ENCODE data around the gene SLC10A3. TPM values are rescaled to one million over a fixed set of nuclear protein-coding genes. Genes with fewer than 3 reads are reported as not detected.
"Not testable (repeated sequence)": the region's sequence is repeated elsewhere in the genome, so short reads cannot be mapped to it uniquely, and the experiment has no call there.

The SLC10A3 gene
- total RNA-seq, 1 donor from 2014 or later, result 3.1 TPM

DNA sequence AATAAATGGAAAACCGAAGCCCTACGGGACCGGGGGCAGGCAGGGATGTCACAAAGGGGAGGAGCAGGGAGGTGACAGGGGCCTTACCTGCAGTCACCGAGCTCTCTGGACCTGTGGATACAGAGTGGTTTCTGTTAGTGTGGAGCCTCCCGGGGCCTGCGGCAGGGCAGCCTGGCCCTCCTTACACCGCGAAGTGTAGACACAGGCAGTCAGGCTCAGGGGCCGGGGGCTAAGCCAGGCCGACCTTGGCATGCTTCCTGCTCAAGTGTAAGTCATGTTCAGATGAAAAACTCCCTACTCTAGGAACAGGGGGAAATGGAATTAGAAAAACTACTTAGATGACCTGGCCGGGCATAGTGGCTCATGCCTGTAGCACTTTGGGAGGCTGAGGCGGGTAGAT lies 21.3 kb upstream of the SLC10A3 start:
- no peak overlapping the region for H3K4me3 ChIP-seq (ENCODE audit: low read length in 3 of 3)
- no peaks in the 10 kb centered on the region for H3K27me3 ChIP-seq (ENCODE audit: control insufficient read depth in 3 of 3, insufficient read depth in 3 of 3, low read length in 3 of 3)
- H3K9ac ChIP-seq (ENCODE audit: low read depth in 1 of 3, low read length in 3 of 3), result no peak overlapping the region
- H3K36me3 ChIP-seq (ENCODE audit: control insufficient read depth in 3 of 3, insufficient read depth in 3 of 3, low read length in 3 of 3), result peaks cover 6 to 11% (median 11%) of the 10 kb centered on the region in 3 donors
- no peak overlapping the region for H3K27ac ChIP-seq (ENCODE audit: low read depth, low read length)
- peaks cover 6 to 7% (median 6%) of the 10 kb centered on the region in 3 donors for H3K4me1 ChIP-seq (ENCODE audit: control insufficient read depth in 3 of 3, insufficient read depth in 3 of 3, low read length in 3 of 3)
- H3K9me3 ChIP-seq (ENCODE audit: control insufficient read depth in 3 of 3, low read length in 3 of 3), result no peaks in the 10 kb centered on the region

DNA sequence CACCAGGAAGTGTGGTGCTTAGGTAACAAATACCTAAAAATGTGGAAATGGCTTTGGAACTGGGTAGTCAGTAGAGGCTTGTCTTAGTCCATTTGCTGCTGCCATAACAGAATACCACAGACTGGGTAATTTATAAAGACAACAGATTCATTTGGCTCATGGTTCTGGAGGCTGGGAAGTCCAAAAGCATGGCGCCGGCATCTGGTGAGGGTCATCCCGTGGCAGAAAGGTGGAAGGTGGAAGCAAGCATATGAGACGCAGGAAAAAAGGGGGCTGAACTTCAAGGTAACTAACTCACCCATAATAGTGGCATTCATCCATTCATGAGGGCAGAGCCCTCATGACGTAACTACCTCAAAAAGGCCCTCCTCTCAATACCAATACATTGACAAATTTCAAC lies 19.0 kb upstream of the SLC10A3 start:
- Histone ChIP-seq H3K9me3 (ENCODE audit: control insufficient read depth in 3 of 3, low read length in 3 of 3) (no peaks in the 10 kb centered on the region), H3K4me3 (ENCODE audit: low read length in 3 of 3) (no peak overlapping the region), H3K27me3 (ENCODE audit: control insufficient read depth in 3 of 3, insufficient read depth in 3 of 3, low read length in 3 of 3) (no peaks in the 10 kb centered on the region), H3K4me1 (ENCODE audit: control insufficient read depth in 3 of 3, insufficient read depth in 3 of 3, low read length in 3 of 3) (no peaks in the 10 kb centered on the region), H3K9ac (ENCODE audit: low read depth in 1 of 3, low read length in 3 of 3) (no peak overlapping the region), H3K27ac (ENCODE audit: low read depth, low read length) (no peak overlapping the region), H3K36me3 (ENCODE audit: control insufficient read depth in 3 of 3, insufficient read depth in 3 of 3, low read length in 3 of 3) (peaks cover 12 to 19% (median 19%) of the 10 kb centered on the region in 3 donors)

DNA sequence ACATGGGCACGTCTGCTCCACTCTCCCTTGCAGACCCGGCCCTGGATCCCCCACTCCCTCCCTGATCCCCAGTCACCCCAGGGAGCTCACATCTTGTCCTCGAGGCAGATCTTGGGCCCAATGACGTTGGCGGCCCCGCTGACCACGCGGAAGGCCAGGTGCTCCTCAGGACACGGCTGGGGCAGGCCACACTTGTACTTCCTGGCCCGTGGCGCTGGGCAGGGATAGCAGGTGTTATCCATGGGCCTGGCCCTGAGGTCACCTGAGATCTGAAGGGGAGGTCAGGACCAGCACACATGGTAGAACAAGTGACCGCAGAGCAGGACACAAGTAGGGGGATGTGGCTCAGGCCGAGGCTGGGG lies 17.9 kb upstream of the SLC10A3 start:
- Histone ChIP-seq H3K4me3 (ENCODE audit: low read length in 3 of 3) (no peak overlapping the region), H3K27me3 (ENCODE audit: control insufficient read depth in 3 of 3, insufficient read depth in 3 of 3, low read length in 3 of 3) (no peaks in the 10 kb centered on the region), H3K27ac (ENCODE audit: low read depth, low read length) (no peak overlapping the region), H3K9me3 (ENCODE audit: control insufficient read depth in 3 of 3, low read length in 3 of 3) (no peaks in the 10 kb centered on the region), H3K4me1 (ENCODE audit: control insufficient read depth in 3 of 3, insufficient read depth in 3 of 3, low read length in 3 of 3) (no peaks in the 10 kb centered on the region), H3K36me3 (ENCODE audit: control insufficient read depth in 3 of 3, insufficient read depth in 3 of 3, low read length in 3 of 3) (peaks cover 12 to 19% (median 19%) of the 10 kb centered on the region in 3 donors), H3K9ac (ENCODE audit: low read depth in 1 of 3, low read length in 3 of 3) (no peak overlapping the region)

DNA sequence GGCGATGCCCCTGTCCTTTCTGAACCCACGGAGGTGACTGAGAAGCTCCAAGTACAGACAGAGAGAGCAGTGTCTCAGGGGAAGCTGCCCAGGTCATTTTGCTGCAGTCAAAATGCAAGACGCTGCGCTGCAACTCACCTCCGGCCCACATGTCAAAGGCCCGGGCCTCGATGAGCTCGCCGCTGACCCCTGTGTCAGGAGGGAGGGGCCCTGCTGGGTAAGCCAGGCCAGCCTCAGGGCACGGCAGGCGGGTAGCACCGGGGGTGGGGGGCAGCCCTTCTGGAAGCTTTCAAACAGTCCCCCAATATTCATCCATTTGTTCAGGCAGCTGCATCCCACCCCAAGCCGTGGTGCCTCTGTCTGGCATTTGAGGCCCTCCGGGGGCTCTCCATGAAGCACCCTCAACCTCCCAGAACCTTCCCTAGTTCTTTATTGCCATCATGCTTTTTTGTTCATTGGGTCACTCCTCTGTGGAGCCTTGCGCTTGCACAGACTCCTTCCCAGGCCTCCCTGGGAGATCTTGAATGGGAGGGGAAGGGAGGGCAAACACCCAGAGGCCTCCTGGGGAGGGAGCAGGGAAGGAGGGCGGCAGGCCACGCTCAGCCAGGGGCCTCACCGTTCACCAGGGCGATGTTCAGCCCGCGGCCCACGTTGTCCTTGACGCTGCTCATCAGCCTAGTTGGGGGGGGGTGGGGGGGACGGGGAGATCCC lies 17.4 kb upstream of the SLC10A3 start:
- H3K9me3 ChIP-seq (ENCODE audit: control insufficient read depth in 3 of 3, low read length in 3 of 3), result no peaks in the 10 kb centered on the region
- no peak overlapping the region for H3K27ac ChIP-seq (ENCODE audit: low read depth, low read length)
- no peak overlapping the region for H3K9ac ChIP-seq (ENCODE audit: low read depth in 1 of 3, low read length in 3 of 3)
- H3K4me3 ChIP-seq (ENCODE audit: low read length in 3 of 3), result no peak overlapping the region
- peaks cover 12 to 19% (median 19%) of the 10 kb centered on the region in 3 donors for H3K36me3 ChIP-seq (ENCODE audit: control insufficient read depth in 3 of 3, insufficient read depth in 3 of 3, low read length in 3 of 3)
- H3K27me3 ChIP-seq (ENCODE audit: control insufficient read depth in 3 of 3, insufficient read depth in 3 of 3, low read length in 3 of 3), result peaks cover 0 to under 1% (median 0%) of the 10 kb centered on the region in 3 donors
- no peaks in the 10 kb centered on the region for H3K4me1 ChIP-seq (ENCODE audit: control insufficient read depth in 3 of 3, insufficient read depth in 3 of 3, low read length in 3 of 3)

DNA sequence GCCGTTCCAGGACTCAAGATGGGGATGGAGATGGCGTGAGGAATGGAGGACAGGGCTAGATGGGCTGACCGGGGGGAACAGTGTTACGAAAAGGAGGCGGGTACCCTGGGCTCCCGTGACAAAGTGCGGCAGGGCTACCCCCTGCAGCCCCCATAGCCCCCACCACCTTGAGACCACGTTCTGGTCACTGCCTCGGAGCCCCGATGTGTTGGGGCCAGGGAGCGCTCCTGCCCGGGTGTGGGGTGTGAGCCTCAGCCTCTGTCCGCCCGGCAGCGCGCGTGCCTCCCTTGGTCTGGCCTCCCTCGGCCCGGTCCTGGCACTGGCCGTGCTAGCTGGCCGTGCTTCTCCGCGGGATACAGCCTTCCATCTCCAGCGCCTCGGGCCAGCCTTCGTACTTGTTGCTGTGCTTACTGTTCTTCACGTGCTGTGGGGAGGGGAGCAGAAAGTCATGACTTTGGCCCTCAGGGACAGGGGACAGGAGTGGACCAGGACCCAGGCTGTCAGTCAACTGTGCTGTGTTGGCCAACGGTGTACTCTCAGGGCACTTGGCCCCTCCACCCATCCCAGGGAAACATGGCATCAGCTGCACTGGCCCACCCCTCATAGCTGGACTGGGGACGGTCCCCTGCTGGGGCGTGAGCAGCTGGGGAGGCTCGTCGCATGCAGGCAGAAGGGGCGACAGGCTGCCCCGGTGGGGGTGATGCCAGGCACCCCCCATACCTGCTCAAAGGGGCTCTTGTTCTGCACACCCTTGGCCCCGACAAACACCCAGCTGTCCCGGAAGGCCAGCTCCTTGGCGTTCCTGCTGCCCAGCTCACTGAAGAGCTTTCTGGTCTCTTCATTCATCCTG lies 16.3 kb upstream of the SLC10A3 start:
- H3K36me3 ChIP-seq (ENCODE audit: control insufficient read depth in 3 of 3, insufficient read depth in 3 of 3, low read length in 3 of 3), result peaks cover 12 to 19% (median 19%) of the 10 kb centered on the region in 3 donors
- H3K4me3 ChIP-seq (ENCODE audit: low read length in 3 of 3), result no peak overlapping the region

DNA sequence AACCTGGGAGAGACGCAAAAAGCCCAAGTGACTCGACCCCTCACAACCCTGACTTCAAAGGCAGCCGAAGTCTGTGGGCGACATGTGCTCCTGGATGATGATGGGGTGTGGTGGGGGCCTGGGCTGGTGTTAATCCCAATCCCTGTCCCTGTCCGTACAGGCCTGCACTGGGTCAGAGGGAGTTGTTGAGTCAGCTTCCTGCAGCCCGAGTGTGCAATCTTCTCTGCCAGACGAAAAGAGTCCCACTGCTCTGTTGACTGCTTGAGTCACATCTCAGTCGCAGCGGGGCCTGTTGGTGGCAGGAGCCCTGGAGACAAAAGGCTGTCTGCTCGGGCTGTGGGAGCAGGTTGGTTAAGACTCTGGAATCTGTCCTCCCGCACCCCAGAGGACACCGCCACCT lies 15.3 kb upstream of the SLC10A3 start:
- Histone ChIP-seq H3K4me1 (ENCODE audit: control insufficient read depth in 3 of 3, insufficient read depth in 3 of 3, low read length in 3 of 3) (no peaks in the 10 kb centered on the region), H3K9ac (ENCODE audit: low read depth in 1 of 3, low read length in 3 of 3) (no peak overlapping the region)

More for the DNA sequence above, 16.3 kb upstream of the SLC10A3 start:
- H3K9me3 ChIP-seq (ENCODE audit: control insufficient read depth in 3 of 3, low read length in 3 of 3), result no peaks in the 10 kb centered on the region
- H3K27ac ChIP-seq (ENCODE audit: low read depth, low read length), result no peak overlapping the region
- H3K27me3 ChIP-seq (ENCODE audit: control insufficient read depth in 3 of 3, insufficient read depth in 3 of 3, low read length in 3 of 3), result peaks cover 0 to 4% (median 0%) of the 10 kb centered on the region in 3 donors
- H3K9ac ChIP-seq (ENCODE audit: low read depth in 1 of 3, low read length in 3 of 3), result no peak overlapping the region
- no peaks in the 10 kb centered on the region for H3K4me1 ChIP-seq (ENCODE audit: control insufficient read depth in 3 of 3, insufficient read depth in 3 of 3, low read length in 3 of 3)

DNA sequence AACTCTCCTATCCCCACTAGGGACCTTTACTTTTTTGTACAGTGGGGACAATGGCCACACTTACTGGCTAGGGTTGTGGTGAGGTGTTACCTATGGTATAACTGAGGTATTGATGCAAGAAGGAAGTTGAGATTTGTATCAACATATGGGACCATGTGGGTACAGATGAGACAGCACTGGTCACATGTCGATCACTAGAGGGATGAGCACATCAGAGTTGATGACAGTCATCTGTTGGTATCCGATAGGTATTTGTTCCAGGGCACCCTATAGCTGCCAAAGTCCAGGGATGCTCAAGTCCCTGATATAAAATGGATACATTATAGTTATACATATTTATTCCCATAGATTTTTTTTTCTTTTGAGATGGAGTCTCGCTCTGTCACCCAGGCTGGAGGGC lies 12.6 kb upstream of the SLC10A3 start:
- Histone ChIP-seq H3K4me1 (ENCODE audit: control insufficient read depth in 3 of 3, insufficient read depth in 3 of 3, low read length in 3 of 3) (no peaks in the 10 kb centered on the region), H3K27me3 (ENCODE audit: control insufficient read depth in 3 of 3, insufficient read depth in 3 of 3, low read length in 3 of 3) (peaks cover 0 to 4% (median 0%) of the 10 kb centered on the region in 3 donors), H3K36me3 (ENCODE audit: control insufficient read depth in 3 of 3, insufficient read depth in 3 of 3, low read length in 3 of 3) (peaks cover 8 to 11% (median 10%) of the 10 kb centered on the region in 3 donors), H3K9ac (ENCODE audit: low read depth in 1 of 3, low read length in 3 of 3) (no peak overlapping the region), H3K9me3 (ENCODE audit: control insufficient read depth in 3 of 3, low read length in 3 of 3) (no peaks in the 10 kb centered on the region), H3K27ac (ENCODE audit: low read depth, low read length) (no peak overlapping the region), H3K4me3 (ENCODE audit: low read length in 3 of 3) (no peak overlapping the region)

More for the DNA sequence above, 15.3 kb upstream of the SLC10A3 start:
- Histone ChIP-seq H3K27me3 (ENCODE audit: control insufficient read depth in 3 of 3, insufficient read depth in 3 of 3, low read length in 3 of 3) (peaks cover 0 to 4% (median 0%) of the 10 kb centered on the region in 3 donors), H3K4me3 (ENCODE audit: low read length in 3 of 3) (no peak overlapping the region), H3K36me3 (ENCODE audit: control insufficient read depth in 3 of 3, insufficient read depth in 3 of 3, low read length in 3 of 3) (peaks cover 12 to 19% (median 19%) of the 10 kb centered on the region in 3 donors), H3K27ac (ENCODE audit: low read depth, low read length) (no peak overlapping the region), H3K9me3 (ENCODE audit: control insufficient read depth in 3 of 3, low read length in 3 of 3) (no peaks in the 10 kb centered on the region)

DNA sequence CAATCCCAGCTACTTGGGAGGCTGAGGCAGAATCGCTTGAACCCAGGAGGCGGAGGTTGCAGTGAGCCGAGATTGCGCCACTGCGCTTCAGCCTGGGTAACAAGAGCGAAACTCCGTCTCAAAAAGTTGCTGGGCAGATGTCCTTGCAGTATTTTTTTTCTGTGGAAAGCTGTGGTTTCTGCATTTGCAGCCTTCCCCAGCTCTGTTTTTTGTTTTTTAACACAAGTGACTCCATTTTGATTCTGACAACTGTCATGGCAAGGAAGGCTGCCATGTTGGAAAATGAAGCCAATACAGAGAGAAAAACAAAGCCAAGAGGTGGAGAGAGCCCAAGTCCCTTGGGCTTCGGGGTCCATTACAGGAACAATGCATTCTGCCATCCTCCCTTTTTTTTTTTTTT lies 11.7 kb upstream of the SLC10A3 start:
- no peak overlapping the region for H3K27ac ChIP-seq (ENCODE audit: low read depth, low read length)
- H3K9me3 ChIP-seq (ENCODE audit: control insufficient read depth in 3 of 3, low read length in 3 of 3), result no peaks in the 10 kb centered on the region
- no peak overlapping the region for H3K9ac ChIP-seq (ENCODE audit: low read depth in 1 of 3, low read length in 3 of 3)
- no peak overlapping the region for H3K4me3 ChIP-seq (ENCODE audit: low read length in 3 of 3)
- peaks cover 0 to 4% (median 0%) of the 10 kb centered on the region in 3 donors for H3K27me3 ChIP-seq (ENCODE audit: control insufficient read depth in 3 of 3, insufficient read depth in 3 of 3, low read length in 3 of 3)
- no peaks in the 10 kb centered on the region for H3K4me1 ChIP-seq (ENCODE audit: control insufficient read depth in 3 of 3, insufficient read depth in 3 of 3, low read length in 3 of 3)
- H3K36me3 ChIP-seq (ENCODE audit: control insufficient read depth in 3 of 3, insufficient read depth in 3 of 3, low read length in 3 of 3), result peaks cover 8 to 10% (median 9%) of the 10 kb centered on the region in 3 donors

DNA sequence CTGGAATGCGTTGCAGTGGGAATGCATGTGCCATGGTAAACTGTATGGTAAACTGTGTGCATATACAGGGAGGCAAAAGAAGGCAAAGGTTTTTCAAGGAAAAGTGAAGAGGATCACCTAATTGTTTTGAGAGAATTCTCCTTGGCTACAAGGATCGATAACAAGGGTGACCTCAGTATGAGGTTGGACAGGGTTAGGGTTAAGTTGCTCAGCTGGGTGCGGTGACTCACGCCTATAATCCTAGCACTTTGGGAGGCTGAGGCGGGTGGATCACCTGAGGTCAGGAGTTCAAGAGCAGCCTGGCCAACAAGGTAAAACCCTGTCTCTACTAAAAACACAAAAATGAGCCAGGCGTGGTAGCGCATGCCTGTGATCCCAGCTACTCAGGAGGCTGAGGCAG lies 11.0 kb upstream of the SLC10A3 start:
- not testable (repeated sequence) for H3K9me3 ChIP-seq (ENCODE audit: control insufficient read depth in 3 of 3, low read length in 3 of 3); H3K9ac ChIP-seq (ENCODE audit: low read depth in 1 of 3, low read length in 3 of 3); H3K27ac ChIP-seq (ENCODE audit: low read depth, low read length); H3K4me1 ChIP-seq (ENCODE audit: control insufficient read depth in 3 of 3, insufficient read depth in 3 of 3, low read length in 3 of 3); H3K36me3 ChIP-seq (ENCODE audit: control insufficient read depth in 3 of 3, insufficient read depth in 3 of 3, low read length in 3 of 3); H3K4me3 ChIP-seq (ENCODE audit: low read length in 3 of 3); H3K27me3 ChIP-seq (ENCODE audit: control insufficient read depth in 3 of 3, insufficient read depth in 3 of 3, low read length in 3 of 3)

DNA sequence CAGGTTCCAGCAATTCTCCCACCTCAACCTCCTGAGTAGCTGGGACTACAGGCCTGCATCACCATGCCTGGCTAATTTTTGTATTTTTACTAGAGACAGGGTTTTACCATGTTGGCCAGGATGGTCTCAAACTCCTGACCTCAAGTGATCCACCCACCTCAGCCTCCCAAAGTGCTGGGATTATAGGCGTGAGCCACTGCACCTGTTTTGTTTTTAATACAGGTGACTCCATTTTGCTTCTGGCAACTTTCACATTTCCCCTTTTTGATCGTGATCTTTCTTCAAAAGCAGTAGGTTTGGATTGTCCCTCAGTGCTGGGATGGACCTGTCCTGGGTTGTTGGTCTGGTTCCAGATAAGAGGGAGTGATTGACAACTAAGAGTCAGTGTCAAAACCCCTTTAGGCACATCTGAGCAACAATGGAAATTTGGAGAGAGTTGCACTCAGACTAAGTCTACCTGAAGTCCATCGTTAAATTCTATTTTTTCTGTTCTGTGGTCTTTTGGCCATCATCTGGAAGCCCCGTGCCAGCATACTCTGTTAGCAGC lies 6.2 kb upstream of the SLC10A3 start:
- not testable (repeated sequence) for H3K27ac ChIP-seq (ENCODE audit: low read depth, low read length); H3K9me3 ChIP-seq (ENCODE audit: control insufficient read depth in 3 of 3, low read length in 3 of 3); H3K4me1 ChIP-seq (ENCODE audit: control insufficient read depth in 3 of 3, insufficient read depth in 3 of 3, low read length in 3 of 3); H3K4me3 ChIP-seq (ENCODE audit: low read length in 3 of 3); H3K36me3 ChIP-seq (ENCODE audit: control insufficient read depth in 3 of 3, insufficient read depth in 3 of 3, low read length in 3 of 3); H3K27me3 ChIP-seq (ENCODE audit: control insufficient read depth in 3 of 3, insufficient read depth in 3 of 3, low read length in 3 of 3); H3K9ac ChIP-seq (ENCODE audit: low read depth in 1 of 3, low read length in 3 of 3)
